G401.6 (cell line): ENCODE data around the gene PPP1R9A.
A peak's percentile ranks its signal among the peaks of the same experiment; 100 is the strongest.
"Not testable (repeated sequence)": the region's sequence is repeated elsewhere in the genome, so short reads cannot be mapped to it uniquely, and the experiment has no call there.

Experiments
- FAIRE-seq: peaks from 2 replicates; lab custom pipeline; 2012; peaks lifted over from hg19 to GRCh38; lab: Jason Lieb, UNC

PPP1R9A gene

GRCh38 chr7:94980418-94981142, 73.2 kb downstream of the PPP1R9A start:
- no peak for FAIRE-seq

GRCh38 chr7:94995921-94996320, 88.5 kb downstream of the PPP1R9A start:
- no peak for FAIRE-seq

- FAIRE-seq = no peak
These were observed 89.0 kb downstream of the PPP1R9A start for GRCh38 chr7:94996369-94996768.

GRCh38 chr7:94997547-94997946, 90.2 kb downstream of the PPP1R9A start:
- no peak for FAIRE-seq

GRCh38 chr7:94998266-94999068, 91.1 kb downstream of the PPP1R9A start:
- no peak for FAIRE-seq

GRCh38 chr7:94999069-94999351, 91.6 kb downstream of the PPP1R9A start:
- FAIRE-seq = no peak

- not testable (repeated sequence) for FAIRE-seq
These were observed 92.2 kb downstream of the PPP1R9A start for GRCh38 chr7:94999601-95000000.

- no peak for FAIRE-seq
These were observed 93.9 kb downstream of the PPP1R9A start for GRCh38 chr7:95001258-95001657.

- FAIRE-seq = no peak
These were observed 94.6 kb downstream of the PPP1R9A start for GRCh38 chr7:95001815-95002561.

GRCh38 chr7:95002775-95003174, 95.4 kb downstream of the PPP1R9A start:
- no peak for FAIRE-seq

- FAIRE-seq = no peak
These were observed 97.3 kb downstream of the PPP1R9A start for GRCh38 chr7:95004618-95005247.

- no peak for FAIRE-seq
These were observed 98.6 kb downstream of the PPP1R9A start for GRCh38 chr7:95006010-95006409.

- FAIRE-seq = not testable (repeated sequence)
These were observed 101.4 kb downstream of the PPP1R9A start for GRCh38 chr7:95008773-95009172.

- FAIRE-seq = peak; percentile 30
These were observed 103.9 kb downstream of the PPP1R9A start for GRCh38 chr7:95011146-95011928.

- FAIRE-seq = no peak
These were observed 104.6 kb downstream of the PPP1R9A start for GRCh38 chr7:95011995-95012394.

- FAIRE-seq = no peak
These were observed 110.6 kb downstream of the PPP1R9A start for GRCh38 chr7:95018021-95018420.

- no peak for FAIRE-seq
These were observed 118.6 kb downstream of the PPP1R9A start for GRCh38 chr7:95026018-95026417.

- no peak for FAIRE-seq
These were observed 119.2 kb downstream of the PPP1R9A start for GRCh38 chr7:95026421-95027072.

GRCh38 chr7:95027234-95027872, 120.0 kb downstream of the PPP1R9A start:
- no peak for FAIRE-seq

- FAIRE-seq = no peak
These were observed 121.3 kb downstream of the PPP1R9A start for GRCh38 chr7:95028683-95029082.

- no peak for FAIRE-seq
These were observed 127.9 kb downstream of the PPP1R9A start for GRCh38 chr7:95035295-95035694.
